Lower lobe of right lung (tissue), 2 donors: Measurements from ENCODE around the gene TSPOAP1. TPM values are rescaled to one million over a fixed set of nuclear protein-coding genes. Genes with fewer than 3 reads are reported as not detected.

ENCODE experiments used
- ATAC-seq, 2 donors: fragments of 200-7000 bp; cut with Tn5 transposase; one replicate each; pipeline ENCODE4 v1.9.1; 2020 to 2022; ENCODE audit warnings: mild to moderate bottlenecking in 2 of 2, moderate library complexity in 2 of 2
- DNase-seq: peaks from one replicate; pipeline ENCODE4 v3.0.0-alpha.2; 2020
- H3K27ac ChIP-seq: fragments of 200-600 bp; one replicate; pipeline ENCODE4 v1.8.0; 2022
- H3K27me3 ChIP-seq: fragments of 200-600 bp; one replicate; pipeline ENCODE4 v1.8.0; 2022; ENCODE audit warnings: low read depth
- H3K36me3 ChIP-seq: fragments of 200-600 bp; one replicate; pipeline ENCODE4 v1.8.0; 2022; ENCODE audit warnings: mild to moderate bottlenecking
- H3K4me1 ChIP-seq: fragments of 200-600 bp; one replicate; pipeline ENCODE4 v1.8.0; 2022
- H3K4me3 ChIP-seq: fragments of 200-600 bp; one replicate; pipeline ENCODE4 v1.8.0; 2022; ENCODE audit warnings: mild to moderate bottlenecking
- H3K9me3 ChIP-seq: fragments of 200-600 bp; one replicate; pipeline ENCODE4 v1.8.0; 2022
- intact Hi-C: fragments of 100-400 bp; cut with DNase I; formaldehyde crosslinking; loops from one replicate; pipeline ENCODE4 v1.11.0; 2022
- microRNA-seq: library from miRNA; unstranded; fragments of <30 nt; microRNA quantifications from one replicate; pipeline ENCODE4 v1.2.0, GENCODE V29; 2020; ENCODE audit warnings: borderline number of aligned reads
- total RNA-seq: library from RNA; stranded (reverse); fragmentation: NEBNext Ultra II Directional; extraction: Animal tissue kit (Norgen Biotek cat#: 25700); gene quantifications from one replicate; pipeline ENCODE4 v1.2.1, GENCODE V29; 2021
- TF ChIP-seq, protein P1 (sequence below): fragments of 200-600 bp; IDR thresholded peaks from one replicate; pipeline ENCODE4 v1.8.0; 2022; ENCODE audit warnings: antibody characterized with exemption, mild to moderate bottlenecking
- donor health status: DM: no; HTN: yes; CAD: no; lungs with severe emphysema.

The TSPOAP1 gene
- total RNA-seq, 1 donor from 2014 or later: 20.2 TPM

DNA sequence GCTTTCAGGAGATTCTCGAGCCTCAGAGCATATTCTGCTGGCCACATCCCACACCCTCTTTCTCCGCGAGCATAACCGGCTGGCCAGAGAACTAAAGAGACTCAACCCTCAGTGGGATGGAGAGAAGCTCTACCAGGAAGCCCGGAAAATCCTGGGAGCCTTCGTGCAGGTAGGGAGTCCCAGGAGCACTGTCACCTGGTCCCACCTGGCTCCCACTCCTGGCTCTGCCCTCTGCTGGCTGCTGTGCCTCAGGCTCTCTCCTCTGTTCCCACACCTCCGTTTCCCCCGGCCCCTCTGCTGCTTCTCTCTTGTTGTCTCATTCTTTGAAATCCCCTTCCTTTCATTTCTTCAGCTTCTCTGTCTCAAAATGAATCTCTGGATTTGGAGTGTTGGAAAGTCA is 73.8 kb downstream of the TSPOAP1 start:
- H3K27me3 ChIP-seq: peaks cover 16% of the 10 kb centered on the region
- no peaks in the 10 kb centered on the region for H3K36me3 ChIP-seq
- ATAC-seq (no peak), DNase-seq (no peak)
- peaks cover 1% of the 10 kb centered on the region for H3K4me1 ChIP-seq
- no peak overlapping the region for H3K27ac ChIP-seq
- no peak overlapping the region for H3K4me3 ChIP-seq
- intact Hi-C loops: no loop called here
- TF ChIP-seq, protein P1, sequence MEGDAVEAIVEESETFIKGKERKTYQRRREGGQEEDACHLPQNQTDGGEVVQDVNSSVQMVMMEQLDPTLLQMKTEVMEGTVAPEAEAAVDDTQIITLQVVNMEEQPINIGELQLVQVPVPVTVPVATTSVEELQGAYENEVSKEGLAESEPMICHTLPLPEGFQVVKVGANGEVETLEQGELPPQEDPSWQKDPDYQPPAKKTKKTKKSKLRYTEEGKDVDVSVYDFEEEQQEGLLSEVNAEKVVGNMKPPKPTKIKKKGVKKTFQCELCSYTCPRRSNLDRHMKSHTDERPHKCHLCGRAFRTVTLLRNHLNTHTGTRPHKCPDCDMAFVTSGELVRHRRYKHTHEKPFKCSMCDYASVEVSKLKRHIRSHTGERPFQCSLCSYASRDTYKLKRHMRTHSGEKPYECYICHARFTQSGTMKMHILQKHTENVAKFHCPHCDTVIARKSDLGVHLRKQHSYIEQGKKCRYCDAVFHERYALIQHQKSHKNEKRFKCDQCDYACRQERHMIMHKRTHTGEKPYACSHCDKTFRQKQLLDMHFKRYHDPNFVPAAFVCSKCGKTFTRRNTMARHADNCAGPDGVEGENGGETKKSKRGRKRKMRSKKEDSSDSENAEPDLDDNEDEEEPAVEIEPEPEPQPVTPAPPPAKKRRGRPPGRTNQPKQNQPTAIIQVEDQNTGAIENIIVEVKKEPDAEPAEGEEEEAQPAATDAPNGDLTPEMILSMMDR: no peak
- H3K9me3 ChIP-seq: no peaks in the 10 kb centered on the region

DNA sequence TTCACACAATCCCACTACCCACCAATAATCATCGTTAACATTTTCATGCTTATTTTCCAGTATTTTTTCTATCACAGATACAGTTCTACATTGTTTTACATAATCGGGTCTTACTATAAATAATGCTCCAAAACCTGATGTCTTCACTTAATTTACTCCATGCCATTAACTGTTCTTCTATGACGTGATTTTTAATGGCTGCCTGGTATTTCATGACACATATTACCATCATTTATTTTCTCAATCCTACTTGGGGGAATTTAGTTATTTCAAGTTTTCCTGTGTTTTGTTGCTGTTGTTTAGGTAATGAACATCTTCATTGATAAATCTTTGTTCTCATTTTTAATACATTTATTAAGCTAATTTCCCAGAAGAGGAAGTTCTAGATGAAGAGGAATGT is 75.5 kb downstream of the TSPOAP1 start:
- DNase-seq (no peak), ATAC-seq (no peak)
- TF ChIP-seq, protein P1: no peak
- Histone ChIP-seq H3K4me1 (peaks cover 11% of the 10 kb centered on the region), H3K27ac (no peak overlapping the region), H3K4me3 (no peak overlapping the region), H3K9me3 (no peaks in the 10 kb centered on the region), H3K36me3 (no peaks in the 10 kb centered on the region), H3K27me3 (peaks cover 22% of the 10 kb centered on the region)
- intact Hi-C loops: no loop called here

DNA sequence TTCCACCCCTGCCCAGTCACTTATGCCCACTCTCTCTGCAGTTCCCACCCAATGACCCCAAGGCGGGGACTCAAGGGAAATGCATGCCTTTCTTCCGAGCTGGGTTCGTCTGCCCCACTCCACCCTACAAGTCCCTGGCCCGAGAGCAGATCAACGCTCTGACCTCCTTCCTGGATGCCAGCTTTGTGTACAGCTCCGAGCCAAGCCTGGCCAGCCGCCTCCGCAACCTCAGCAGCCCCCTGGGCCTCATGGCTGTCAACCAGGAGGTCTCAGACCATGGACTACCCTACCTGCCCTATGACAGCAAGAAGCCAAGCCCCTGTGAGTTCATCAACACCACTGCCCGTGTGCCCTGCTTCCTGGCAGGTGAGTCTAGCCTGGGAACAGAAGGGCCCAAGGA is 76.5 kb downstream of the TSPOAP1 start:
- intact Hi-C loops: no loop called here
- no peaks in the 10 kb centered on the region for H3K36me3 ChIP-seq
- no peak for ATAC-seq
- H3K4me1 ChIP-seq: peaks cover 11% of the 10 kb centered on the region
- TF ChIP-seq, protein P1: no peak
- H3K9me3 ChIP-seq: no peaks in the 10 kb centered on the region
- H3K27me3 ChIP-seq: peaks cover 22% of the 10 kb centered on the region
- H3K27ac ChIP-seq: no peak overlapping the region
- H3K4me3 ChIP-seq: no peak overlapping the region
- DNase-seq: no peak

Small RNAs within 50 kb of the gene (microRNA-seq; reads per million reads assigned to microRNA genes)
- not detected for gene MIR4736

Other genes starting within 250 kb of the TSPOAP1 start
- 33.8 TPM for gene DYNLL2, start 245.4 kb downstream of the TSPOAP1 start, total RNA-seq
- gene OR4D1, start 180.4 kb downstream of the TSPOAP1 start, total RNA-seq: not detected
- gene OR4D2, start 161.8 kb downstream of the TSPOAP1 start, total RNA-seq: not detected
- gene EPX, start 136.1 kb downstream of the TSPOAP1 start, total RNA-seq: not detected
- 20.1 TPM for gene MKS1, start 109.5 kb downstream of the TSPOAP1 start, total RNA-seq
- gene LPO, start 90.2 kb downstream of the TSPOAP1 start, total RNA-seq: not detected
- 1.1 TPM for gene MPO, start 47.9 kb downstream of the TSPOAP1 start, total RNA-seq
- 82.4 TPM for gene SUPT4H1, start 23.4 kb upstream of the TSPOAP1 start, total RNA-seq
- gene RNF43, start 88.7 kb upstream of the TSPOAP1 start, total RNA-seq: 9.7 TPM
- 0.32 TPM for gene HSF5, start 159.6 kb upstream of the TSPOAP1 start, total RNA-seq
- gene MTMR4, start 185.8 kb upstream of the TSPOAP1 start, total RNA-seq: 37.3 TPM